Fibroblast of pulmonary artery (primary cell): Measurements from ENCODE around the gene SCTR.
A peak's percentile ranks its signal among the peaks of the same experiment; 100 is the strongest.

Experiments
- DNase-seq: peaks from one replicate; pipeline ENCODE4 v3.0.0-alpha.2; 2010; ENCODE audit warnings: low read depth
- H3K4me3 ChIP-seq: replicated peaks from 2 replicates; pipeline ENCODE4 v1.5.1; 2011; ENCODE audit warnings: low read depth, mild to moderate bottlenecking, control low read depth, low read length, moderate library complexity
- TF ChIP-seq, protein P1 (sequence below): IDR thresholded peaks from 2 replicates; pipeline ENCODE4 v1.5.1; 2011; ENCODE audit warnings: mild to moderate bottlenecking, control low read depth, low read length, inconsistent platforms; ENCODE audit errors: missing control alignments

Gene SCTR

DNA sequence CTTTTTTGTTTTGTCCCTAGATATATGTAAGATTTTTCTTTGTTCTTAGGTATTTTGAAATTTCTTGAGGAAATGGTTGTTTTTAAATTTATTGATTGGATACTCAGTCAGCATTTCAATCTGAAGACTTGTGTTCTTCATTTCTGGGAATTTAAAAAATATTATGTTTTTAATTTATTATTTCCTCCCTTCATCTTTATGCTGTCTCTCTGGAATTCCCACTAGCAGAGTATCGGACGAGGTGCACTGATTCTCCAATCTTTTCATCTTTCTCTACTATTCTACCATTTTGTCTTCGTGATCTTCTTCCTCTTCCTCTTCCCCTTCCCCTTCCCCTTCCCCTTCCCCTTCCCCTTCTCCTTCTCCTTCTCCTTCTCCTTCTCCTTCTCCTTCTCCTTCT is 12.3 kb downstream of the SCTR start:
- DNase-seq = no peak
- TF ChIP-seq, protein P1, sequence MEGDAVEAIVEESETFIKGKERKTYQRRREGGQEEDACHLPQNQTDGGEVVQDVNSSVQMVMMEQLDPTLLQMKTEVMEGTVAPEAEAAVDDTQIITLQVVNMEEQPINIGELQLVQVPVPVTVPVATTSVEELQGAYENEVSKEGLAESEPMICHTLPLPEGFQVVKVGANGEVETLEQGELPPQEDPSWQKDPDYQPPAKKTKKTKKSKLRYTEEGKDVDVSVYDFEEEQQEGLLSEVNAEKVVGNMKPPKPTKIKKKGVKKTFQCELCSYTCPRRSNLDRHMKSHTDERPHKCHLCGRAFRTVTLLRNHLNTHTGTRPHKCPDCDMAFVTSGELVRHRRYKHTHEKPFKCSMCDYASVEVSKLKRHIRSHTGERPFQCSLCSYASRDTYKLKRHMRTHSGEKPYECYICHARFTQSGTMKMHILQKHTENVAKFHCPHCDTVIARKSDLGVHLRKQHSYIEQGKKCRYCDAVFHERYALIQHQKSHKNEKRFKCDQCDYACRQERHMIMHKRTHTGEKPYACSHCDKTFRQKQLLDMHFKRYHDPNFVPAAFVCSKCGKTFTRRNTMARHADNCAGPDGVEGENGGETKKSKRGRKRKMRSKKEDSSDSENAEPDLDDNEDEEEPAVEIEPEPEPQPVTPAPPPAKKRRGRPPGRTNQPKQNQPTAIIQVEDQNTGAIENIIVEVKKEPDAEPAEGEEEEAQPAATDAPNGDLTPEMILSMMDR = no peak
- no peak overlapping the region for H3K4me3 ChIP-seq

DNA sequence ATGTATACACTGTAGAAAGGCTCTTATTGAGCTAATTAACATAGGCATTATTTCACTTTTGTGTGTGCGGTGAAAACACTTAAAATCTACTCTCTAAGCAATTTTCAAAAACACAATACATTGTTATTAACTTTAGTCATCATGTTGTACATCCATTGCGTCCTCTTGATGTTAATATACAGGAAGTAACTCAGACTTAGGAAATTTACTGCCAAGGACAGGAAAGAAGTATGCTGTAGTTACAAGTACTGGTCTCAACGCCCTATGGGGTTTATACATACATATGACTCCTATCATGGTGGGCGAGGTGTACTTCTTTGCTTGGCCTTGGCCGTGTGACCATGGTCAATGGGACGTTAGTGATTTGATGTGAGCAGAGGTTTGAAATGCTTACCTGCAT is 15.5 kb downstream of the SCTR start:
- peak; percentile 10 for DNase-seq
- TF ChIP-seq, protein P1 = no peak
- H3K4me3 ChIP-seq = no peak overlapping the region

DNA sequence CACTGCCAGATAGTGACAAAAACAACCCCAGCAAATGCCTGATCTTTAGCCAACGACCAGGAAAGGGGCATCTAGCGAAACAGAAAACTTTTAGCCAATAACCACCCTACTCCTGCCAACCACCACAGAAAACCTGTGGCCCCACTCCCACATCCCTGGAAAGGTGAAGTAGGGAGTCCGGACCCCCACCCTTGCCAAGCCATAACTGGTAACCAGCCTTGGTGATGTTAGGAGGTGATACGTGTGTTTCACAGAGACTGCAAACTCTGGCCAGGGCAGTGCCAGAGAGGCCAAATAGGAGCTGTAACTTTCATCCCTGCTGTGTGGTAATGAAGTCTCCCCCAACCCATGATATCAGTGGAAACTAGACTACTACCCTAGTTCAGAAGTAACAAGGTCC is 27.6 kb downstream of the SCTR start:
- DNase-seq = no peak
- TF ChIP-seq, protein P1 = no peak
- H3K4me3 ChIP-seq = no peak overlapping the region

DNA sequence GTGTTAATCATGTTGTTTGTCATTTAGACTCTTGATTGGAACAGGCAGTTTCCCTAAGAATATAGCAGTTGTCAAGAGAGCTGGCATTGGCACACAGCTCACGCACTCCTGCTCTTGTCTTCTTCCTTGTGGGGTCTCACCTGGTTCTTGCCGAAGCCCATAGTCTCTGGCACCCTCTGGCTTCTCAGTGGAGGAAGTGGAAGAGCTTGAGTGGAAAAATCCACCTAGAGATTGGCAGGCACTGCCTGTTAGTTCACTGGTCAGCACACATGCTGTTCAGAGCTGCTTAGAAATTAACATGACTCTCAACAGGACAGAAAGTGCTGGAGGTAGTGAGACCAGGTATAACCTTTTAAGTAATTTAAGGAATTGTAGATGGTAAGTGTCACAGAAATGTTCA is 28.3 kb downstream of the SCTR start:
- no peak overlapping the region for H3K4me3 ChIP-seq
- no peak for DNase-seq
- TF ChIP-seq, protein P1 = no peak

DNA sequence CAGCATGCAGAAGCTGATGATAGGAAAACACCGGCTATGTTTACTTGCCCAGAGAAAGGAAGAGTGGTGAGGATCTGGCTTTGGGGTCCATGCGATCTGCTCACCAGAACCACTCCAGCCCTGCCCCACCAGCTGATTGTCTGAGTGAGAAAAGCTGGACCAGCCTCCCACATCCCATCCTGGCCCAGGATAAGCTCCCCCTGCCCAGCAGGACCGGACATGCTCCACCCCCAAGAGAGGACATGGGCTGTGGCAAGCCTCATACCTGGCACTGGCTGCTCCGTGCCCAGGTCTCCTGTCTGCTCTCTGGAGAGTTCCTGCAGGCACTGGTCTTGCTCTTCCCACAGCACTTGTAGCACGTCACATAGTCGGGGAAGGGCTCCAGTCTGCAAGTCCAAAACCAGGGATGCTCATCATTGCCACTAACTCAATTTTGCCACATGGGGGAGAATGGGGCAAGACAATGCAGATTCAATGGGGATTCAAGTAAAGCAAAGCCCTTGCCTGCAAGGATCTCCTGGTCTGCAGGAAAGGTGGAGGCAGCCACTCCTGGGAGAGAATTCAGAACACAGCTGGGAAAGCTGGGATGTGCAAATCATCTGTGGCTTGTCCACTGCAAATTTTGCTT is 30.0 kb downstream of the SCTR start:
- DNase-seq = no peak

DNA sequence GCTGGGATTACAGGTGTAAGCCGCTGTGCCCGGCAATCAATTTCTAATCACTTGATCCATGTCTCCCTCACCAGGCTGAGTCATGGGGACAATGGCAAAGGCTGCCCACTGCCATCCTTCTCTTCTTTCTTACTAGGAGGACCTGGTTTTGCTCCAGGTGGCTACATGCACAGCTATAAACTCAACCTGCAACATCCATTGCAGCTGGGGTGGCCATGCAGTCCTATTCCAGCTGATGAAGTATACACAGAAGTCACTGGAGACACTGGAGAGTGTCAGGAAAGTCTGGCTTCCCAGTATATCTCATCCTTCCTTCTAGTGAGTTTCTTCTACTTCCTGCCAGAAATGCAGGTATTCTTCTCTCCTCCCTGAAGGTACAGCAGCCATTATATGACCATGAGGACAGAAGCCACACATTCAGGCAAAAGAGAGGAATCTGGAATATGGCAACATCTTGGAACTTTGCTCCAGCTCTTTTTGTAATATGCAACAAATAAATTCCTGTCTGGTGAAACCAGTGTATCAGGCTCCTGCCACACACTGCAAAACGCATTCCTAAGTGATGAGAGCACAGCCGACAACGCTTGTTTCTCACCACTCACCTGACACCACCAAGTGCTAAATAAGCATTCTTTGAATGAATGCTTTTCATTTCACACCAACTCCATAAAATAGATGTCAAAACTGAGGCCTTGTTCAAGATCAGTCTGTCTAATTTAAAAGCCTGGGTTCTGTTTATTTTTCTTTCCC is 32.3 kb downstream of the SCTR start:
- peak; percentile 89 for DNase-seq
- TF ChIP-seq, protein P1 = no peak

More for the DNA sequence above, 30.0 kb downstream of the SCTR start:
- H3K4me3 ChIP-seq = no peak overlapping the region
- TF ChIP-seq, protein P1 = no peak

More for the DNA sequence above, 32.3 kb downstream of the SCTR start:
- no peak overlapping the region for H3K4me3 ChIP-seq
